Inferior parietal cortex (tissue), 1 donor: ENCODE results near the gene DCPS.
A peak's percentile ranks its signal among the peaks of the same experiment; 100 is the strongest.
"Not testable (repeated sequence)": the region's sequence is repeated elsewhere in the genome, so short reads cannot be mapped to it uniquely, and the experiment has no call there.

Source experiments
- DNase-seq: peaks from one replicate; pipeline ENCODE4 v3.0.0-alpha.2; 2016; ENCODE audit errors: extremely low spot score

The DCPS gene

DNA sequence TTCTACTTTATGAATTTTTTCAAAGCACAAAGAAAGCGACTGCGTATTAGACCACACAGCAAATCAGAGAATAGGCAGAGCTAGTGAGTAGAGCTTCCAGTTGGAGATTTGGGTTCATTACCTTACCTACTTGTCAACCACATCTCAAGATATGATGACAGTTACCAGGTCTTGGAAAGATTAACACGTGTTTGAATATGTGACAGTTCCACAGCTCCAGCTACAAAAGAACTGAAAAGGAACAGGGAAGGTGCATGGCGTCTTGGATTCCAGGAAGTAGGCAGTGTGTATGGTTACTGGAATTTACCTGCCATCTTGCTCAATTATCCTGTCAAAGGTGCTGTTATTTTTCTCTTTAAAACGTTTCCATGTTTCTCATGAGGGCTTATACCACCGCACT is 15.6 kb upstream of the DCPS start:
- no peak for DNase-seq

DNA sequence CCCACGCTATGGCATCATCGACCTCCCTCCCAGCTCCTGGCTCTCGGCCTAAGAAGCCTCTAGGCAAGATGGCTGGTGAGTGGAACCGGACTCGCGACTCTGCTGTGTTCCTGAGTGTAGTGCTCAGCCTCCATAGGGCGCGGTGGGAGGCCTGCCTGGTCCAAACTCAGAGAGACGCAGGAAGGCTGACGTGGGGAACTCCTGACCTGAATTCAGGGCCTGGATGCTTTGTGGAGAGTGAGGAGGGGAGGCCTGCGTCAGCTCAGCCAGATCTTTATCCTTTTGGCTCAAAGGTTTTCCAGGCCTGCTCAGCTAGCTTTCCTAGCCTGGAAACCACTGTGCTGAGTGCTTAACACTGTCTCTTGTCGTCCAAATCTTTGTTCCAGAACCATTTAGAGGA is 13.0 kb upstream of the DCPS start:
- no peak for DNase-seq

DNA sequence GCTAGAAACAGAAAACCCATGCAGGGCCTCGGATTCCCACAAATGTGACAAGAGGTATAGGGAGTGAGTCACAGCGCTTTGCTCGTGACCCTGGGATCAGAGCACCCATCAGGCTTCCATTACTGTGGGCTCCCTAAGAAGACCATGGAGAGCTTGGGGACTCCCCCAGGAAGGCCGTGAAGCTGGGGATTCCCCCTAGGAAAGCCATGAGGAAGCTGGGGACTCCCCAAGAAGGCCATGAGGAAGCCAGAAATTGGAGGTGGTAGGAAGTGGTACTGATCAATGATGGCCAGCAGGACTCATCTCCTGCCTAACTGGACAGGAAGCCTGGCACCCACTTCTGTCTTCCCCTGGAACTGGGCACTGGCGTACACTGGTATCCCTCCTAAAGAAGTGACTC is 10.1 kb upstream of the DCPS start:
- no peak for DNase-seq

DNA sequence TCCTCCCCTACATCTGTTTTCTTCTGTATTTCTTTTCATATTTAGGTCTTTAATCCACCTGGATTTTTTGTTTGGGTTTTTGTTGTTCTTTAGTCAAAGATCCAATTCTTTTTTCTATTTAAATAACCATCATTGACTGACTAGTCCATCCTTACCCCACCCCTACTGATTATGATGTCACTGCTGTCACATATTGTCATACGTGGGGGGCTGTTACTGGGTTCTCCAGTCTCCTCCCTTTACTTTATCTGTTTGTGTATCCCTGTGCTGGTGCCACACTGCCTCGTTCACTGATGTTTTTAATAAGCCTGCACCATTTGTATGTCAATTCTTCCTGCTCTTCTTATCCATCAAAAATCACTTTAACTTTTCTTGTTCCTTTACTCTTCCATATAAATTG is 6.9 kb upstream of the DCPS start:
- DNase-seq = no peak

DNA sequence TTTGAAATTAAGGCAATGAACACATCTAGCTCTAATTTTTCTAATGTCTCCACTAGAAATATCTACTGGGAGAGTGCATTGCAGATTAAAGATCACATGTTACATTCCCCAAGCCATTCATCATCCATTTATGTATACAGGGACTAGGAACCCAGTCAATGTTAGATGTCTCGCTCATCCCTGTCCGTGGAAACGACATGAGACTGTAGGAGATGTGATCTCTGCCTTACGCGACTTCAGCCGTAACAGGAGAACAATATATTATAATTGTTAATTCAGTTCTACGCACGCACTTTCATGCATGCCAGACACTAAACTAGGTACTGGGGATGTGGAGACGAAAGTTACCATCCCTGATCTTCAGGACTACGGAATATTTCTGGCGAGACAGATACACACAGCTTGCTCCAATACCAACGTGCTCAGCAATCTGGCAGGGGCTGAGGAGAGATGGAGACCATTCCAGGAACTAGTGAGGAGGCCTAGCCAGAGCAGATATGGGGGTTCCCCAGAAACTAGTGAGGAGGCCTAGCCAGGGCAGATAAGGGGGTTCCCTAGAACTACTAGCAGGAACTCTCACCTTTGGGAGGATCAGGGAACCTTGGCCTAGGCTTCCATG is 706 bp downstream of the DCPS start:
- DNase-seq = no peak

DNA sequence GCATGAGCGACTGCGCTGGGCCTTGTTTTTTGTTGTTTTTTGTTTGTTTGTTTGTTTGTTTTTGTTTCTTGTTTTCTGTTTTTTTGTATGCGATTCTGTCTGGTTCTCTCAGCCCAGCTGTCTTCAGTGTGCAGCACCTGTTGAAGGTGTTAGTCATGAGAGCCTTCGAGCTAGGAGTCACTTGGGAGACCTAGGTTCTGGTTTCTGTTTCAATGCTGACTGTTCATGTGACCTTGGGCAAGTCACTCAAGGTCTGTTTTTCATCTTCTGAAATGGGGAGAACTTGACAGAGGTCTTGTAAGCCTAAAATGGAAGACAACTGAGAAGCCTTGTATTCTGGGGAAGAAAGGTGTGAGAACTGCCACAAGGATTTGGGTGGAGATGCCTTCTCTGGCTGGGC is 1.8 kb downstream of the DCPS start:
- DNase-seq = no peak

DNA sequence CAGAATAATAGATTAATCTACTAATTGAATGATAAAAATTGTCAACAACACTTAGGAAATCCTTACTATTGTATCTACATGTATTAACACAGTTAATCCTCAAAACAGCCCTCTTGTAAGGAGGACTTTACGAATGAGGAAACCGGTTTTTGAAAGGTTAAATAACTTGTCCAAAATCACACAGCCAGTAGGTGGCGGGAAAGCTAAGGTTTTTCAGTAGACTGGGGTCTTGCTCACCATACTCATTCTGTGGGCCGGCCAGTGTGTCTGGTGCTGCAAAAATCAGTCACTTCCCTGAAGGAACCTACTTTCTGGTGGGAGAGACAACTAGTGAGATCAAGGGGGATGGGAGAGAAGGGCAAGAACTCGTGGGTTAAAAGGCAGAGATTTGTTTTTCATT is 3.8 kb downstream of the DCPS start:
- DNase-seq = peak; percentile 57

DNA sequence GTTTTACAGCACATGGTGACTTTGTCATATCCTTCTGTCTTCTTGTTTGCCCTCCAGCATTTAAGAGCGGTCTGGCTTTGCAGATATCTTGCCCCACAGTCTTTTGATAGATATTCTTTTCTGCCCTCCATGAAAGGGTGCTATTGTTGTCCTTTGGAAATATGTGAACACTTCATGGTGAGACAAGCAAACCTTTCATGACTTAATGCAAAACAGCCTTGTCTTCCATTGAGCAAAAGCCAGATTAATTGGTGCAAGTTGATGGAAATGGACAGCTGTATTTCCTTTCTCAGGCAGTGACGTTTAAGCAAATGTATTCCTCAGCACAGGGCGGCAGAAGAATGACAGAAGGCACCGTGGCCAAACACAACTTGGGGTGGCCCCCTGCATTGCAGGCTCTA is 4.4 kb downstream of the DCPS start:
- DNase-seq = peak; percentile 58

DNA sequence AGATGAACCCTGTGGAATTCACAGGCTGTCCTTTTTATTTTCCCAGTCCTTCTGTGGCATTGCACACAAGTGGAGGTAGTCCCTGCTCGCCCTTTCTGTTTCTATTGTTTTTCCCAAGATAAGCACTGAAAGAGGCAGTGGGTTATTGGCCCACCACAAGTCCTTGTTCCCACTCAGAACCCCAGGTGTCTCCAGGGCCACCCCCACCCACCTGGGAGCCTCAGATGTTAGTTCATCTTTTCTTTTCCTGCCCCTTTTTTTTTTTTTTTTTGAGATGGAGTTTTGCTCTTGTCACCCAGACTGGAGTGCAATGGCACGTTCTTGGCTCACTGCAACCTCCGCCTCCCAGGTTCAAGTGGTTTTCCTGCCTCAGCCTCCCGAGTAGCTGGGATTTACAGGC is 4.9 kb downstream of the DCPS start:
- not testable (repeated sequence) for DNase-seq

DNA sequence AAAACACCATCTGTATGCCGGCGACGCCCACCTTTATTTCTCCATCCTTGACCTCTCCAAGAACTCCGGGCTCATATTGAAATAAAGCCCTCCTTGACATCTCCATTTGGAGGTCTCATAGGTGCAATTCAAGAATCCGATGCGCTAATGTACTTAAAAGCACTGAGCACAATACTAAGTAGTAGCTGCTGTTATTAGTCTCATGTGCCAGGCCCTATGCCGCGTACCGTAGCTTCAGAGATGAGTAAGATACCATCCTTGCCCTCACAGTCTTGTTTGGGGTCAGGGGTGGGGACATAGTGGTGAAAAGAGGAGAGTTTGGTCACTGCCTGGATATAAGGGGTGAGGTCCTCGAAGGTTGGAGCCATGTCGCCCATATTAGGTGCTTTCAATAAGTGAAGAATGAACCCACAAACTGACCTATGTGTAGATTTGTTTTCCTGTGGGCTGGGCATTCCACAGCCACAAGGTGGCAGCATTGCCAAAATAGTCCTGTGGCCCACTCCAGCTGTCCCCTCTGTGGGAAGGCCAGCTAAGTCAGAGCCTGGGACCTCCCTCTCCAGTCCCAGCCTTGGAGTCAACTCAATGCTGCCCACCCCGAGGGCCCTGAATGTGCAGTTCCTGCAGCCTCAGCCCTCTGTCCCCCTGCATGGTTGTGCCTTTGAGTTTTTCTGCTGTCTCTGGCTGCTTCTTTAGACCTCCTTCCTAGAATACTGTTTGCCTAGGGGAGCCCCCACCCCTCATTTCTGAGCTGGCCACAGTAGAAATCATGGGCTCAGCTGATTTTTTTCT is 6.5 kb downstream of the DCPS start:
- peak; percentile 87 for DNase-seq

DNA sequence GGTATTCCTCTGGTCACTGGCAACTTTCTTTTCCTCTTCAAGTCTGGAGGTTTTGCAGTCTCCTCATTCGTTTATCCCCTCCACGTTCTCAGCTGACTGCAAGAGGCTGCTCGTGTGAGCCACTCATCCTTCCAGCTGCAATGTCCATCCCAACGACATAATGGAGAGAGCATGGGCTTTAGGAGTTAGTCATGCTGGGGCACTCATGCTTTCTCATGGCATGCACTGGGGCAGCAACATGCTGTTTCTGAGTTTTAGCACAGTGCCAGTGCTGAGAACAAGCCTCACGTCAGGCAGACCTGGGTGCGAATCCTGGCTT is 7.1 kb downstream of the DCPS start:
- DNase-seq = no peak

DNA sequence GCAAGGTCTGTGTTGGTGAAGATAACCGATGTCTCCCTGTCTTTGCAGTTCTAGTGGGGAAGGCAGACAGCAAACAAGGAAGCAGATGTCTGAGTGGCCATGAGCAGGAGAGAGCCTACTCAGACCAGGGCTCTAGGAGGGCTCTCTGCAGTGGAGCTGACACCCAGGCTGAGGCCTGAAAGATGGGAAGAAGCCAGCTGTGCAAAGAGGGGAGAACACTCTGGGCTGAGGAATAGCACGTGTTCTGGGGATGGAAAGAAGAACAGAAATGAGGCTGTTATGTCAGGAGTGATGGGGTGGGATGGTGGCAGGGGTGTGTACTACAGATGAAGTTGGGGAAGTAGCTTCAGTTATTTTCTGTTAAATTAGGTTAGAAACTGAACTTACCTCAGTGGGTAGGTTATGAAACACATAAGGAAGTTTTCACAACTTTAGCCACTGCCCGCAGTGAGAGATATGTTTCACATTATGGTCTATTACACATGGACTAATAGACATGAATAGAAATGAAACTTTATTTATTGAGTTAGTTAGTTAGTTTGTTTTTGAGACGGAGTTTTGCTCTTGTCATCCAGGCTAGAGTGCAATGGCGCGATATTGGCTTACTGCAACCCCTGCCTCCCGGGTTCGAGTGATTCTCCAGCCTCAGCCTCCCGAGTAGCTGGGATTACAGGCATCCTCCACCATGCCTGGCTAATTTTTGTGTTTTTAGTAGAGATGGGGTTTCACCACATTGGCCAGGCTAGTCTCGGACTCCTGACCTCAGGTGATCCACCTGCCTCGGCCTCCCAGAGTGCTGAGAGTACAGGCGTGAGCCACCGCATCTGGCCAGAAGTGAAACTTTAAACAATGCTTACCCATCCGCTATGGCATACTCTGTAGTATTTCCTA is 7.8 kb downstream of the DCPS start:
- no peak for DNase-seq

DNA sequence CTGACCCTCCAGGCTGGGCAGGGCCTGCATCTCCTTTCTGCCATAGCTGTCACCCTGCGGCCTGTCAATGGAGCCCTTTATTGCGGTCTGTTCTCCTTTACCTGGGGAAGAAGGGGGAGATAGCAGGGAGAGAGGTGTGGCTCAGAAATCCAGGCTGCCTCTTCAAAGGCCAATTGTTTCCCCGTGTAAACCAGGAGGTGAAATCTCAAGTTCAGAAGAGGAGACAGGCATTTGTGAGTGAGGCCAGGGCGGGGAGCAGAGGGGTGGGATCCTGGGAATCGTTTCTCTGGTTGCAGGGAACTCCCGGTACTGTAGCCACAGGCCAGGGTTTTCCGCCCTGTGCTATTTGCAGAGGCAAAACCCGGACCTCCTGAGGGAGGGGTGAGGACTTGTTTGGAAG is 9.1 kb downstream of the DCPS start:
- no peak for DNase-seq

DNA sequence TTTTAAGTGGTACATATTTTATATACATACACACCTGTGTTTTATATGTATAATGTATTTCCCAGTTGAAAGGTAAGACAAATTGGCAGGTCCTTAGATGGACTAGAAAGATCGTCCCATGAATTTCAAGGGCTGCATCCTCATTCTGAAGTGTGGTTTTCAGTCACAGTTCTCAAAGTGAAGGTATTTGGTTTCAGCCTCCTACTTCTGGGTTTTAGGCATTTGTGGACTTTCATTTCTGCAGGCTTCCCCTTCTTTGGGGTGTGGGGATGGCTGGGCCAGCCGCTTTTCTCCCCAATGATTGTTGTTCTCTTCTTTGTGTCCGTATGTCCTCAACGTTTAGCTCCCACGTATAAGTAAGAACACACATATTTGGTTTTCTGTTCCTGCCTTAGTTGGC is 10.0 kb downstream of the DCPS start:
- DNase-seq = no peak

DNA sequence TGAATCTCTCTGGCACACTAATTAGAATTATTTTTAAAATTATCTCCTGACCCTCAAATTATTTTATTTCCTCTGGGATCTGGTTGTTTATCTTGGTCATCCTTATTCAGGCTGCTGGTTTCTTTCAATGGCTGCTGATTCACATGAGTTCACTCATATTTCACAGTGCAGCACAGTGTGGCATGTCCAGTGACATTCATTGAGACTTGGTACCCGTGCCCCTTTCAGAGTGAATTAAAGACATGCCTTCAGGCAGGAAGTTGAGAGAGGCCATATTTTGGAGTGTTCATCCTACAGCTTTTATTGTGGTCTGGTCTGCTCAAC is 13.5 kb downstream of the DCPS start:
- no peak for DNase-seq

DNA sequence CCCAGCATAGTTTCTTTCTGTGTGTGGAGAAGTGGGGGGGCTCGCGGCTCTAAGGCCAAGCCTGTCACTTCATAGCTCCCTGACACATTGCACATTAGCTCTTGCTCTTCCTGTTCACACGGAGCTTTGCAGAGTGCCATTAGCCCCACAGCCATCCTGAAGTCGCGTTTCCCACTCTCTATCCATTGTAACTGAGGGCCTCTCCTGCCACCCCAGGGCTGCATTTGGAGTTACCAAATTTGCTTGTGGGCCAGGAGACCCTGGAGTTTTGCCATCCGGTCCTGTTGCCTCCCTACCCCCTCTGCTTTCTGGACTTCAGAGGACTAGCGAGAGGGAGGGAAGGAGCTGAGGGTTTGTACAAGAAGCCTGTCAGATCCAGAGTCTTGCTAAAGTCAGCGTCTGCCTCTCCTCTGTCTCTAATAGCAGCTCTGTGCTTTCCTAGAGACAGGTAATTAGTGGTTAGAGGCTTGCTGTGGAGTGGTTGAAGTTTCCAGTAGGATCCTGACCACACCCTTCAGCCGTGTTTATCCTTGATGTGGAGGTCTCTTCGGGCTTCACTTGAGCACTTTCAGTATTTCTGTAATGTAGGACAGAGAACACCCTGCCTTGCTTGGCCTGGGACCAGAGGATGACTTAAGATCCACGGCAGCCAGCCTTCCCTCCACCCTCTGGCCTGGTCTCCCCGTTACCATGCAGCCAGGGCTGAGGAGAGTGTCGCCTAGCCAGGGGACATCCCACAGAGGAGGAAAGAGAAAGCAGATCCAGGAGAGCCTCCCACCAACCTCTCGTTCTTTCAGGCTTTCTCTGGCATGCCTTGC is 14.1 kb downstream of the DCPS start:
- peak; percentile 15 for DNase-seq

DNA sequence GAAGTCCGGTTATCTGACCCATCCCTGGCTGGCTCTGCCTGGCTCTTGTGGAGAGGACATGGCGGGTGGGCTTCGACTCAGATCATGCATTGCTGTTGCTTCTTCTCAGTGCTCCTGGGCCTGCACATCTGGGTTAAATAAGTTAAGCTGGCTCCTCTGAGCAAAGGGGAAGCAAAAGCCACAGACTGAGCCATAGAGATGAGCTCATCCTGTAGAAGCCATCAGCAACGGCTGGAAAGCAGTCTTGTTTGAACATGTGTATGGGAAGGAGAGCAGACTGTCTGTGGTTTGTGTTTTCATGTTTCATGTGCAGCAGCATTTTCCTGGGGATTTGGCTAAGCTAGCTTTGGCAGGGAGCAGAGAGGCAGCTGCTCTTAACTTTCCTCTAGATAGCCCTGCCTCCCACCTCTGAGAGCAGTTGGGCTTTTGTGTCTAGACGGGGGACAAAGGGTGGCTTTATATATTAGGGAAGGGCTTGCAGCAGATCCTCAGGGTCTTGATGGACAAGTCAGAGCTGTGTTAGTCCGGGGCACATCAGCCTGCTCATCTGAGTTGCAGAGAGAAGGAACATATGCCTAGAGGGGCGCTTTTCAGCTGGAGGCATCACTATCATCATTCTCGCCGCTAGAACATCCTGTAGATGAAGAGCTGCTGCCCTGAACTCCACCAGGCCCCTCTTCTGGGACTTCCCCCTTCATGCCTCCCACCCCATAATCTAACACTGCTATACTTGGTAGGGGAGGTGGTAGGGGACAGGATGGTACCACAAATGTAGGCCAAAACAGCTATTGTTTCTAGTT is 14.9 kb downstream of the DCPS start:
- DNase-seq = peak; percentile 42

DNA sequence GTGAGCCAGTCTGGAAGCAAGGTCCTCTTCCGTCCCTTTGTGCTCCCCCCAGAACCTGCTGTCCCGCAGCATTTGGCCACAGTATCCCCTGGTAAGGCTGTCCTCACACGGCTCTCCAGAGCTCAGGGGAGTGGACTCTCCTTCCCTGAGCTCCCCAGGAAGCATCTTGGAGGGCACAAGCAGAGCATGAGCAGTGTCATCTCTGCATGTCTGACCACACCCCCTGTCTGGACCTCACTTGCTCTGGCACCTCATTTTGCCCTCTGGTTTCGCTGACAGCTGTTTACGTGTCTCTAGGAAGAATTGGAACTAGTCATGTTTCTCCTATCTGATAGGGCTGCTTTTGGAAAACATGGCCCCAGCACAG is 15.5 kb downstream of the DCPS start:
- DNase-seq = no peak

DNA sequence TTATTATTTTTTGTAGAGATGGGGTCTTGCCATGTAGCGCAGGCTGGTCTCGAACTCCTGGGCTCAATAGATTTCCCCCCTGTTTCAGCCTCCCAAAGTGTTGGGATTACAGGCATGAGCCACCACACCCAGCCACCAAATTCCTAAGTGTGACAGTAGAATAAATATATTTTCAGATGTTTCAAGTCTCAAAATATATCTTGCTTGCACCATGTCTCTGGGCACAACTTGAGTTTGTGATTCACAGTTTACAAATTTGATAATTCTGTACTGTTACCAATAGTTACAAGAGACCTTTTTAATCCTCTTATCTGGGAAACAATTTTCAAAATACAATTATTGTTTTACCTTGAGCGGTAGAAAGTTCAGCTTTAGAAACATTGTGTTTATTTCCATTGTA is 19.1 kb downstream of the DCPS start:
- DNase-seq = no peak

DNA sequence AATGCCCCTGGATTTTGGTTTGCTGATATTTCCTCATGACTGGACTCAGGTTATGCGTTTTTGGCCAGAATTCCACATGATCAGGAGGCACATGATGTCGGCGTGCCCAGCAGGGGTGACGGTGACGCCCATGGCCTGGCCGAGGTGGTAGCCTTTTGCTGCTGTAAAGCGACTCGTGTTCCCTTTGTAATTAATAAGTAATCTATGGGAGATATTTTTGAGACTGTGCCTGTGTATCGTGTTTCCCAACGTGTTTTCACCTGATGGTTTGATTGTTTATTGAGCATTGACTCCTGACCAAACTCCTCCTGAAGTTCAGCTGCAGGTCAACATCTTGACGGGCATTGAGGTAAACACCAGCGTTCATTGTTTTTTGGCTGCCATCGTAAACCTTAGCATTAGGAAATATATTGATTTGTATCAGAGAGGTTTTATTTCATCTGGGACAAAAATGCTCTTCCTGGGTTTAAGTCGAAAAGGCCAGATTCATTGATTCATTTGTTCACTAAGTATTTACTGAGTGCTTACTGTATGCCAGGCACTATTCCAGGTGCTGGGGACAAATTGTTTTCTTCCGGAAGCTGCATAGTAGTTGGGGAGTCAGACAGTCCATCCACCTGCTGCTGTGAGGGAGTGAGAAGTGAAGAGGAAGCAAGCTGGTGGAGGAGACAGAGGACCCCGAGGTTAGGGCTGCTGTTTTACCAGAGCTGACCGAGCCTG is 23.6 kb downstream of the DCPS start:
- DNase-seq = no peak

DNA sequence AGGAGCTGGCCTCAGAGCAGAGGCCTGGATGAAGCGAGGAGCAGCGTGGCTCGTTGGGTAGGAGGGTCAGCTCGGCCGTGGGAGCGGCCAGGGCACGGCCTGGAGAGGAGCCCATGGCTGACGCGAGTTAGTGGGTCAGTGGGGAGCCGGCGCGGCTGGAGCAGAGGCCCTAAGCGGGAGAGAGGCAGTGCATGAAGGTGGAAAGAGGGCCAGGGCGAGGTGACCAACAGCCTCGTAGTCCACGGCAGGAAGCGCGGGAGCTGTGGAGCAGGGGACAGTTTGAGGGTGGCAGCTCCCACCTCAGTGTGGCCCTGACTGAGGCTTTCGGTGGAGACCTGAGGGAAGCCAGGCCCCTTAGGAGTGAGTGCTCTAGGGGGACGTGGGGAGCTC is 24.1 kb downstream of the DCPS start:
- DNase-seq = no peak
